SK-N-MC (cell line): ENCODE measurements around the gene STH.

Source experiments
- DNase-seq: peaks from one replicate; pipeline ENCODE4 v3.0.0-alpha.2; 2011; ENCODE audit warnings: low read depth, low spot score
- H3K27ac ChIP-seq: fragments of 200-600 bp; sonication (generic); 2 replicates; pipeline ENCODE4 v1.5.1; 2016; ENCODE audit warnings: mixed run types
- H3K36me3 ChIP-seq: fragments of 200-600 bp; sonication (generic); 2 replicates; pipeline ENCODE4 v1.6.1; 2017; ENCODE audit warnings: antibody characterized with exemption, low read length, mixed read lengths; ENCODE audit not compliant: insufficient read depth
- H3K4me3 ChIP-seq: fragments of 200-600 bp; sonication (generic); 2 replicates; pipeline ENCODE4 v1.5.1; 2016
- H3K9ac ChIP-seq: fragments of 200-600 bp; sonication (generic); 2 replicates; pipeline ENCODE4 v1.8.0; 2017; ENCODE audit warnings: mixed run types, mixed read lengths; ENCODE audit not compliant: insufficient read length
- H3K9me3 ChIP-seq: fragments of 200-600 bp; sonication (generic); 2 replicates; pipeline ENCODE4 v1.6.1; 2017; ENCODE audit warnings: low read depth, mild to moderate bottlenecking, antibody characterized with exemption, low read length, moderate library complexity, mixed read lengths
- EZH2 ChIP-seq: fragments of 200-600 bp; sonication (generic); IDR thresholded peaks from one replicate; pipeline ENCODE4 v1.6.1; 2017; ENCODE audit warnings: antibody characterized with exemption
- FOXP2 ChIP-seq: optimal IDR thresholded peaks from 2 replicates; pipeline ENCODE3; 2011; ENCODE audit warnings: mild to moderate bottlenecking, moderate library complexity; ENCODE audit not compliant: insufficient read depth; ENCODE audit errors: extremely low read length, control extremely low read depth
- POLR2AphosphoS5 ChIP-seq: IDR thresholded peaks from 2 replicates; pipeline ENCODE4 v1.6.1; 2012; ENCODE audit warnings: mild to moderate bottlenecking, low read depth, low read length, borderline replicate concordance

STH gene

GRCh38 chr17:46037722-46038255 is 38.7 kb downstream of the STH start:
- Histone ChIP-seq H3K36me3 (peaks cover 96% of the 10 kb centered on the region), H3K9ac (no peak overlapping the region), H3K27ac (peak overlapping the region; percentile 35), H3K9me3 (no peaks in the 10 kb centered on the region), H3K4me3 (no peak overlapping the region)
- no peak for DNase-seq
- TF ChIP-seq POLR2AphosphoS5 (no peak), FOXP2 (no peak)

- peaks cover 96% of the 10 kb centered on the region for H3K36me3 ChIP-seq
- H3K4me3 ChIP-seq, result no peak overlapping the region
- peak overlapping the region; percentile 35 for H3K27ac ChIP-seq
- no peak overlapping the region for H3K9ac ChIP-seq
- TF ChIP-seq EZH2 (no peak), FOXP2 (no peak), POLR2AphosphoS5 (no peak)
- no peak for DNase-seq
- H3K9me3 ChIP-seq, result no peaks in the 10 kb centered on the region
Measured at GRCh38 chr17:46038414-46038813, 39.4 kb downstream of the STH start.

GRCh38 chr17:46038937-46039336 is 39.9 kb downstream of the STH start:
- Histone ChIP-seq H3K9ac (no peak overlapping the region), H3K4me3 (no peak overlapping the region), H3K27ac (no peak overlapping the region), H3K36me3 (peaks cover 96% of the 10 kb centered on the region), H3K9me3 (no peaks in the 10 kb centered on the region)
- no peak for DNase-seq
- TF ChIP-seq POLR2AphosphoS5, result no peak
- no peak for TF ChIP-seq FOXP2
- TF ChIP-seq EZH2, result no peak

- H3K4me3 ChIP-seq, result no peak overlapping the region
- H3K36me3 ChIP-seq, result peaks cover 94% of the 10 kb centered on the region
- H3K27ac ChIP-seq, result no peak overlapping the region
- TF ChIP-seq POLR2AphosphoS5 (no peak), EZH2 (no peak), FOXP2 (no peak)
- no peaks in the 10 kb centered on the region for H3K9me3 ChIP-seq
- no peak overlapping the region for H3K9ac ChIP-seq
- DNase-seq, result no peak
Measured at GRCh38 chr17:46039592-46040186, 40.6 kb downstream of the STH start.

- Histone ChIP-seq H3K27ac (no peak overlapping the region), H3K9me3 (no peaks in the 10 kb centered on the region), H3K36me3 (peaks cover 85% of the 10 kb centered on the region), H3K4me3 (no peak overlapping the region), H3K9ac (no peak overlapping the region)
- DNase-seq, result no peak
- TF ChIP-seq EZH2 (no peak), FOXP2 (no peak)
Measured at GRCh38 chr17:46042246-46042645, 43.2 kb downstream of the STH start.

- Histone ChIP-seq H3K4me3 (no peak overlapping the region), H3K9me3 (no peaks in the 10 kb centered on the region), H3K9ac (no peak overlapping the region), H3K27ac (no peak overlapping the region), H3K36me3 (peaks cover 83% of the 10 kb centered on the region)
- no peak for DNase-seq
- TF ChIP-seq EZH2 (no peak), POLR2AphosphoS5 (no peak), FOXP2 (no peak)
Measured at GRCh38 chr17:46042925-46043324, 43.9 kb downstream of the STH start.

GRCh38 chr17:46043606-46044005 is 44.6 kb downstream of the STH start:
- peaks cover 83% of the 10 kb centered on the region for H3K36me3 ChIP-seq
- H3K9me3 ChIP-seq, result no peaks in the 10 kb centered on the region
- TF ChIP-seq EZH2 (no peak), FOXP2 (no peak), POLR2AphosphoS5 (no peak)
- no peak overlapping the region for H3K27ac ChIP-seq
- no peak overlapping the region for H3K9ac ChIP-seq
- H3K4me3 ChIP-seq, result no peak overlapping the region
- DNase-seq, result no peak

GRCh38 chr17:46044286-46044928 is 45.4 kb downstream of the STH start:
- TF ChIP-seq FOXP2 (no peak), POLR2AphosphoS5 (no peak)
- no peak overlapping the region for H3K4me3 ChIP-seq
- H3K9me3 ChIP-seq, result no peaks in the 10 kb centered on the region
- peak; percentile 81 for DNase-seq
- no peak overlapping the region for H3K9ac ChIP-seq
- H3K36me3 ChIP-seq, result peaks cover 82% of the 10 kb centered on the region
- H3K27ac ChIP-seq, result peak overlapping the region; percentile 42; the same call in 1 of the 2 replicates

- DNase-seq, result no peak
- H3K27ac ChIP-seq, result peak overlapping the region; percentile 42; the same call in 1 of the 2 replicates
- H3K36me3 ChIP-seq, result peaks cover 82% of the 10 kb centered on the region
- no peaks in the 10 kb centered on the region for H3K9me3 ChIP-seq
- no peak overlapping the region for H3K4me3 ChIP-seq
- H3K9ac ChIP-seq, result no peak overlapping the region
- TF ChIP-seq EZH2 (no peak), POLR2AphosphoS5 (no peak), FOXP2 (no peak)
Measured at GRCh38 chr17:46044989-46045388, 45.9 kb downstream of the STH start.
